Calu3 (cell line): Measurements from ENCODE around the gene TTC9. TPM values are rescaled to one million over a fixed set of nuclear protein-coding genes. Genes with fewer than 3 reads are reported as not detected.

Source experiments
- Bru-seq: library from RNA; stranded (reverse); fragments of 400-500 nt; gene quantifications from one replicate; lab custom pipeline; 2021; lab: Mats Ljungman, UMichigan
- BruChase-seq, 2 experiments: library from RNA; stranded (reverse); fragments of 400-500 nt; gene quantifications; one replicate each; lab custom pipeline; 2021; lab: Mats Ljungman, UMichigan
- BruUV-seq: library from RNA; stranded (reverse); fragments of 400-500 nt; replicated peaks from 2 replicates; lab custom pipeline; 2021; lab: Mats Ljungman, UMichigan
- CTCF ChIA-PET: fragments of 300-600 bp; sonication (Branson Sonifier 250); formaldehyde crosslinking; loops from one replicate; lab custom pipeline; 2022; ENCODE audit warnings: antibody characterized with exemption; lab: Charles Lee
- DNase-seq: peaks from one replicate; pipeline ENCODE4 v3.0.0; 2022
- H3K27ac Mint-ChIP-seq: one replicate; pipeline ENCODE4 v1.8.0; 2022; ENCODE audit warnings: mixed read lengths; ENCODE audit not compliant: unreplicated experiment
- H3K27me3 Mint-ChIP-seq: one replicate; pipeline ENCODE4 v1.8.0; 2022; ENCODE audit warnings: mixed read lengths; ENCODE audit not compliant: unreplicated experiment
- H3K36me3 Mint-ChIP-seq: one replicate; pipeline ENCODE4 v1.8.0; 2022; ENCODE audit warnings: mild to moderate bottlenecking, moderate library complexity, mixed read lengths; ENCODE audit not compliant: insufficient read depth, unreplicated experiment
- H3K4me1 Mint-ChIP-seq: one replicate; pipeline ENCODE4 v1.8.0; 2022; ENCODE audit warnings: mild to moderate bottlenecking, low read depth, mixed read lengths; ENCODE audit not compliant: unreplicated experiment
- H3K4me3 Mint-ChIP-seq: one replicate; pipeline ENCODE4 v1.8.0; 2022; ENCODE audit warnings: mild to moderate bottlenecking, low read depth, moderate library complexity, mixed read lengths; ENCODE audit not compliant: unreplicated experiment
- H3K9me3 Mint-ChIP-seq: one replicate; pipeline ENCODE4 v1.8.0; 2022; ENCODE audit warnings: low read depth, mixed read lengths; ENCODE audit not compliant: unreplicated experiment
- intact Hi-C: fragments of 100-400 bp; cut with micrococcal nuclease; formaldehyde crosslinking; loops from one replicate; pipeline ENCODE4 v1.10.0; 2022; ENCODE audit not compliant: unreplicated experiment
- long read RNA-seq: library from polyadenylated mRNA; stranded (forward); transcript quantifications from one replicate; pipeline ENCODE4 v2.0.0, GENCODE V29; 2022
- total RNA-seq: library from RNA; stranded (reverse); gene quantifications from 2 replicates; pipeline ENCODE4 v1.2.3, GENCODE V29; 2022
- TF ChIP-seq, protein P1 (sequence below): fragments of 200-600 bp; IDR thresholded peaks from one replicate; pipeline ENCODE4 v1.8.0; 2022; ENCODE audit warnings: antibody characterized with exemption; ENCODE audit not compliant: unreplicated experiment

TTC9 gene
- total RNA-seq (9.8 and 11.0 TPM in 2 replicates), Bru-seq, nascent RNA (percentile 60 among the genes with signal in this experiment), BruChase-seq, experiment 1, labeled RNA remaining after a 6-hour chase (percentile 60 among the genes with signal in this experiment), BruChase-seq, experiment 2, labeled RNA remaining after a 2-hour chase (percentile 59 among the genes with signal in this experiment)
- long read RNA-seq, full-length matches to known transcripts = 39 of 51 reads
- long read RNA-seq, partial matches to known transcripts = 9 of 51 reads
- long read RNA-seq, other reads (novel, unspliced or antisense) = 3 of 51 reads

DNA sequence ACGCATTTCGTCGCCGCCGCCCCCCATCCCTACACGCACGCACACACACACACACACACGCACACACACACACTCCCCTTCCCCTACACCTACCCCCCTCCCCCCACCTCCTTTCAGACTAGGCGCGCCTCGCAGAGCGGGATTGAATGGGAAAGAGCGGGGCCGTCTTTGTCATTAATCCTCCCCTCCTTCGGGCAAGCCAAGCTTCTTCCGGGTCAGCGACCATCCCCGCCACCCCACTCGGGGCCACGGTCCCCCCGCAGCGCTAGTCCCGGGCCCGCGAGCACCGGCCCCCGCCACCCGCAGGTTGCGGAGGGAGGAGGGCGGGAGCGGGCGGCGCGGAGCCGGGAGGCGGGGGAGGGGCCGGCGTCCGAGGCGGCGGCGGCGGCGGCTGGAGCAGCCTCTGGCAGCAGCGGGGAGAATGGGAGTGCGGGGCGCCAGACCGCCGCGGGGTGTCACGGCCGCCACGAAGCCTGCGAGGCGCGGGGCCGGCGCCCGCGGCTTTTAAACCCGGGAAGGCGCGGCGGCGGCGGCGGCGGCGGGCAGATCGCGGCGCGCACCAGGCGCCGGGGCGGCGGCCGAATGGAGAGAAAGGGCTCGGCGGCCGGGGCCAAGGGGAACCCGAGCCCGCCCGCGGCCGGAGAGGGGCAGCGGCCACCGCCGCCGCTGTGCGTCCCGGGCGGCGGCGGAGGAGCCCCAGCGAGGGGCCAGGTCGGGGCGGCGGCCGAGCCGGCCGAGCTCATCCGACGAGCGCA is at the start of gene TTC9:
Gene TTC9 (plus strand): TSS at position 369 of the 755 bp plus-strand sequence. CDS start 214 bp downstream, at position 583.
- no TSS peak for BruUV-seq
- peak within 1 kb of the TSS; percentile 95 for H3K4me3 Mint-ChIP-seq
- DNase-seq = peak; percentile 49

DNA sequence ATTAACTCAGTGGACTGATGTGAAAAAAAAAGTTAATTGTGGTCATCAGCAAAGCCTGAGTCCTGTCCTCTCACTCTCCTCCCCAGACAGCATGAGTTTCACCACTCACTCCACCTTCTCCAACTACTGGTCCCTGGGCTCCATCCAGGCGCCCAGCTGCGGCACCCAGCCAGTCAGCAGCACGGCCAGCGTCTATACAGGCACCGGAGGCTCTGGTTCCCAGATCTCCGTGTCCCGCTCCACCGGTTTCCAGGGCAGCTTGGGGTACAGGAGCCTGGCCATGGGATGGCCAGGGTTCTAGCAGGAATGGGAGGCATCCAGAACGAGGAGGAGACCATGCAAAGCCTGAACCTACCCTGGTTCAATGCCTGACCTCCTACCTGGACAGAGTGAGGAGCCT is 47.3 kb upstream of the TTC9 start:
- TF ChIP-seq, protein P1, sequence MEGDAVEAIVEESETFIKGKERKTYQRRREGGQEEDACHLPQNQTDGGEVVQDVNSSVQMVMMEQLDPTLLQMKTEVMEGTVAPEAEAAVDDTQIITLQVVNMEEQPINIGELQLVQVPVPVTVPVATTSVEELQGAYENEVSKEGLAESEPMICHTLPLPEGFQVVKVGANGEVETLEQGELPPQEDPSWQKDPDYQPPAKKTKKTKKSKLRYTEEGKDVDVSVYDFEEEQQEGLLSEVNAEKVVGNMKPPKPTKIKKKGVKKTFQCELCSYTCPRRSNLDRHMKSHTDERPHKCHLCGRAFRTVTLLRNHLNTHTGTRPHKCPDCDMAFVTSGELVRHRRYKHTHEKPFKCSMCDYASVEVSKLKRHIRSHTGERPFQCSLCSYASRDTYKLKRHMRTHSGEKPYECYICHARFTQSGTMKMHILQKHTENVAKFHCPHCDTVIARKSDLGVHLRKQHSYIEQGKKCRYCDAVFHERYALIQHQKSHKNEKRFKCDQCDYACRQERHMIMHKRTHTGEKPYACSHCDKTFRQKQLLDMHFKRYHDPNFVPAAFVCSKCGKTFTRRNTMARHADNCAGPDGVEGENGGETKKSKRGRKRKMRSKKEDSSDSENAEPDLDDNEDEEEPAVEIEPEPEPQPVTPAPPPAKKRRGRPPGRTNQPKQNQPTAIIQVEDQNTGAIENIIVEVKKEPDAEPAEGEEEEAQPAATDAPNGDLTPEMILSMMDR = no peak
- no TSS peak for BruUV-seq
- DNase-seq = no peak
- peaks cover 5% of the 10 kb centered on the region for H3K4me1 Mint-ChIP-seq
- no peaks in the 10 kb centered on the region for H3K9me3 Mint-ChIP-seq
- no peaks in the 10 kb centered on the region for H3K27me3 Mint-ChIP-seq
- no peak overlapping the region for H3K4me3 Mint-ChIP-seq
- CTCF ChIA-PET = no interaction called here
- intact Hi-C loops = no loop called here
- H3K36me3 Mint-ChIP-seq = peaks cover 26% of the 10 kb centered on the region
- H3K27ac Mint-ChIP-seq = no peak overlapping the region

More for the DNA sequence above, at the start of gene TTC9:
- H3K9me3 Mint-ChIP-seq = no peaks in the 10 kb centered on the region
- intact Hi-C loops = loop anchor here (5.0 kb wide), 1 partner anchor 71 kb away; no protein-coding TSS in a partner anchor
- H3K4me1 Mint-ChIP-seq = peaks cover 19% of the 10 kb centered on the region
- H3K27me3 Mint-ChIP-seq = no peaks in the 10 kb centered on the region
- CTCF ChIA-PET = interaction anchor here (0.8 to 1.2 kb wide), 2 partner anchors 47 to 72 kb away, joined by 3 to 5 read pairs; no protein-coding TSS in a partner anchor
- H3K27ac Mint-ChIP-seq = peak within 1 kb of the TSS; percentile 37
- H3K36me3 Mint-ChIP-seq = peaks cover 29% of the 10 kb centered on the region
- TF ChIP-seq, protein P1 = no peak

DNA sequence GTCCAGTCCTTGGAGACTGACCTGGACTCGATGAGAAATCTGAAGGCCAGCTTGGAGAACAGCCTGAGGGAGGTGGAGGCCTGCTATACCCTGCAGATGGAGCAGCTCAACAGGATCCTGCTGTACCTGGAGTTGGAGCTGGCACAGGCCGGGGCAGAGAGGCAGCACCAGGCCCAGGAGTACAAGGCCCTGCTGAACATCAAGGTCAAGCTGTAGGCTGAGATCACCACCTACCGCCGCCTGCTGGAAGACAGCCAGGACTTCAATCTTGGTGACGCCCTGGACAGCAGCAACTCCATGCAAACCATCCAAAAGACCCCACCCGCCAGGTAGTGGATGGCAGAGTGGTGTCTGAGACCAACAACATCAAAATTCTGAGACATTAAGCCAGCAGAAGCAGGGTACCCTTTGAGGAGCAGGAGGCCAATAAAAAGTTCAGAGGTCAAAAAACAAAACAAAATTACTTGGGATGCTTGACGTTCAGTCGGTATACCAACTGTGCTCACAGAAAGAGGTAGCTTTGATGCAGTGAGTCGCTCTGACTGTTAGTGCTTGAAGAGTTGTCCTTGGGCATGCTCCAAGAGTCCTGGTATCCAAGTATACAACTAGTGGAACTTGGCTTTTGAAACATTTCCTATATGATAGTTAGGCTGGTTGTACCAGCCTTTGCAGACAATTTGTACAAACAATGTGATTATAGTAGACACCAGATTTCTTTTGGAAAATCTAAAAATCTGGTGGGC is 46.1 kb upstream of the TTC9 start:
- CTCF ChIA-PET = no interaction called here
- H3K36me3 Mint-ChIP-seq = peaks cover 31% of the 10 kb centered on the region
- intact Hi-C loops = no loop called here

More for the DNA sequence above, 46.1 kb upstream of the TTC9 start:
- no peak overlapping the region for H3K4me3 Mint-ChIP-seq
- no peaks in the 10 kb centered on the region for H3K9me3 Mint-ChIP-seq
- BruUV-seq = no TSS peak
- H3K27ac Mint-ChIP-seq = no peak overlapping the region
- H3K27me3 Mint-ChIP-seq = no peaks in the 10 kb centered on the region
- H3K4me1 Mint-ChIP-seq = peaks cover 8% of the 10 kb centered on the region
- TF ChIP-seq, protein P1 = no peak
- DNase-seq = no peak
